GM23338 (cell line): ENCODE data around the gene PTS. TPM values are rescaled to one million over a fixed set of nuclear protein-coding genes. Genes with fewer than 3 reads are reported as not detected.

ENCODE experiments used
- ATAC-seq: fragments of 200-7000 bp; cut with Tn5 transposase; 3 replicates; pipeline ENCODE4 v1.9.1; 2020
- DNase-seq: peaks from one replicate; pipeline ENCODE4 v3.0.0-alpha.2; 2015; ENCODE audit warnings: low spot score
- H2AFZ ChIP-seq: fragments of 200-600 bp; sonication (generic); 2 replicates; pipeline ENCODE4 v1.8.0; 2016; ENCODE audit warnings: antibody characterized with exemption, mild to moderate bottlenecking, moderate library complexity
- H3F3A ChIP-seq: fragments of 200-600 bp; sonication (generic); replicated peaks from 2 replicates; pipeline ENCODE4 v1.8.0; 2017; ENCODE audit warnings: antibody characterized with exemption, mixed run types, low read depth
- H3K27ac ChIP-seq: fragments of 200-600 bp; sonication (generic); 2 replicates; pipeline ENCODE4 v1.6.1; 2016; ENCODE audit warnings: low read depth
- H3K27me3 ChIP-seq: fragments of 200-600 bp; sonication (generic); 2 replicates; pipeline ENCODE4 v1.8.0; 2016; ENCODE audit warnings: mild to moderate bottlenecking, mixed run types, moderate library complexity; ENCODE audit not compliant: insufficient read depth
- H3K36me3 ChIP-seq: fragments of 200-600 bp; sonication (generic); 2 replicates; pipeline ENCODE4 v1.8.0; 2016; ENCODE audit warnings: mild to moderate bottlenecking; ENCODE audit not compliant: insufficient read depth
- H3K4me1 ChIP-seq: fragments of 200-600 bp; sonication (generic); 2 replicates; pipeline ENCODE4 v1.8.0; 2016; ENCODE audit warnings: mild to moderate bottlenecking, moderate library complexity; ENCODE audit not compliant: insufficient read depth
- H3K4me2 ChIP-seq: fragments of 200-600 bp; sonication (generic); 2 replicates; pipeline ENCODE4 v1.7.1; 2017; ENCODE audit warnings: mixed run types
- H3K4me3 ChIP-seq: fragments of 200-600 bp; sonication (generic); 2 replicates; pipeline ENCODE4 v1.6.1; 2016; ENCODE audit warnings: mixed run types
- H3K79me2 ChIP-seq: fragments of 200-600 bp; sonication (generic); replicated peaks from 2 replicates; pipeline ENCODE4 v1.8.0; 2017; ENCODE audit warnings: mild to moderate bottlenecking; ENCODE audit not compliant: insufficient read depth
- H3K9me2 ChIP-seq: fragments of 200-600 bp; sonication (generic); 2 replicates; pipeline ENCODE4 v1.8.0; 2017; ENCODE audit not compliant: insufficient read depth
- H4K20me1 ChIP-seq: fragments of 200-600 bp; sonication (generic); replicated peaks from 2 replicates; pipeline ENCODE4 v1.8.0; 2017; ENCODE audit warnings: mild to moderate bottlenecking; ENCODE audit not compliant: insufficient read depth
- H3K27ac Mint-ChIP-seq: 2 replicates; pipeline ENCODE4 v1.8.0; 2020; ENCODE audit warnings: inconsistent platforms, mild to moderate bottlenecking, moderate library complexity, mixed read lengths
- H3K27me3 Mint-ChIP-seq: 3 replicates; pipeline ENCODE4 v1.8.0; 2022; ENCODE audit warnings: low read depth, mild to moderate bottlenecking, moderate library complexity, mixed read lengths, inconsistent platforms; ENCODE audit not compliant: insufficient read depth, poor library complexity
- H3K36me3 Mint-ChIP-seq: 3 replicates; pipeline ENCODE4 v1.8.0; 2021; ENCODE audit warnings: low read depth, mild to moderate bottlenecking, inconsistent platforms, moderate library complexity, mixed read lengths
- H3K4me1 Mint-ChIP-seq: 3 replicates; pipeline ENCODE4 v1.8.0; 2020; ENCODE audit warnings: mild to moderate bottlenecking, inconsistent platforms, mixed read lengths
- H3K4me3 Mint-ChIP-seq: 3 replicates; pipeline ENCODE4 v1.8.0; 2021; ENCODE audit warnings: moderate library complexity, mild to moderate bottlenecking, inconsistent platforms, mixed read lengths
- H3K9me3 Mint-ChIP-seq: 3 replicates; pipeline ENCODE4 v1.8.0; 2020; ENCODE audit warnings: moderate library complexity, mild to moderate bottlenecking, inconsistent platforms, mixed read lengths
- EZH2 ChIP-seq: fragments of 200-600 bp; sonication (generic); IDR thresholded peaks from one replicate; pipeline ENCODE4 v1.8.0; 2017; ENCODE audit warnings: antibody characterized with exemption, mild to moderate bottlenecking, low read depth; ENCODE audit not compliant: unreplicated experiment
- EZH2phosphoT487 ChIP-seq: fragments of 200-600 bp; sonication (generic); IDR thresholded peaks from one replicate; pipeline ENCODE4 v1.8.1; 2018; ENCODE audit warnings: antibody characterized with exemption; ENCODE audit not compliant: unreplicated experiment
- JUNB ChIP-seq: IDR thresholded peaks from one replicate; pipeline ENCODE4 v1.6.1; 2016; ENCODE audit warnings: antibody characterized with exemption; ENCODE audit not compliant: unreplicated experiment
- POLR2AphosphoS5 ChIP-seq: IDR thresholded peaks from 2 replicates; pipeline ENCODE4 v1.6.1; 2016; ENCODE audit warnings: antibody characterized with exemption, low read depth
- STAT1 ChIP-seq: IDR thresholded peaks from one replicate; pipeline ENCODE4 v1.6.1; 2016; ENCODE audit warnings: antibody characterized with exemption; ENCODE audit not compliant: unreplicated experiment
- ZNF114 ChIP-seq: fragments of 250-450 bp; sonication (Bioruptor Pico); IDR thresholded peaks from 2 replicates; pipeline ENCODE4 v1.5.0; 2020; ENCODE audit warnings: mild to moderate bottlenecking, moderate library complexity
- ZNF331 ChIP-seq: fragments of 250-450 bp; sonication (Bioruptor Pico); IDR thresholded peaks from 2 replicates; pipeline ENCODE4 v1.5.0; 2020; ENCODE audit warnings: low read depth, mild to moderate bottlenecking, moderate library complexity
- ZNF462 ChIP-seq: fragments of 250-450 bp; sonication (Bioruptor Pico); IDR thresholded peaks from 2 replicates; pipeline ENCODE4 v1.5.0; 2020; ENCODE audit warnings: mild to moderate bottlenecking, moderate library complexity
- polyA plus RNA-seq: library from polyadenylated mRNA; unstranded; fragments of >200 nt; fragmentation: Nextera tagmentation; extraction: Ambion mirVana; gene quantifications from 2 replicates; pipeline ENCODE4 v1.2.1, GENCODE V29; 2016
- total RNA-seq: library from RNA; depleted of rRNA; stranded (reverse); fragments of >200 nt; shearing (Covaris generic); gene quantifications from 2 replicates; pipeline ENCODE4 v1.2.3, GENCODE V29; 2014
- TF ChIP-seq, protein P1 (sequence below): IDR thresholded peaks from 2 replicates; pipeline ENCODE4 v1.6.1; 2016; ENCODE audit warnings: antibody characterized with exemption
- TF ChIP-seq, protein P2 (sequence below), 2 experiments: fragments of 200-600 bp in 1 of 2; sonication (generic) in 1 of 2; conservative IDR thresholded peaks; 2 replicates each; pipeline versions ENCODE4 v1.5.1 to v1.6.1; 2016 to 2017; ENCODE audit warnings: antibody characterized with exemption in 2 of 2, low read depth in 2 of 2, mild to moderate bottlenecking in 2 of 2, moderate library complexity in 1 of 2

PTS gene
- total and polyA plus RNA-seq, 2 experiments from 2014 or later: 19.9 to 85.5 TPM

DNA sequence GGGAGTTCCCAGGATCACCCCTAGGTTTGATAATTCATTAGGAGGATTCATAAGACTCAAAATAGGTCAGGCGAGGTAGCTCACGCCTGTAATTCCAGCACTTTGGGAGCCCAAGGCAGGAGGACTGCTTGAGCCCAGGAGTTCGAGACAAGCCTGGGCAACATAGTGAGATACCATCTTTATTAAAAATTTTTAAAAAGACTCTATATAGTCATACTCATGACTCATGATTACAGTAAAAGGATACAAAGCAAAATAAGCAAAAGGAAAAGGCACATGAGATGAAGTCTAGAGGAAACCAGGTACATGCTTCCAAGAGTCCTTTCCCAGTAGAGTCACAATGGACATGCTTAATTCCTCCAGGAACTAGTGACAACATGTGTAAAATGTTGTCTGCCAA, 13.9 kb upstream of the PTS start:
- no peak overlapping the region for H3K4me3 ChIP-seq
- no peaks in the 10 kb centered on the region for H3K27me3 ChIP-seq
- DNase-seq (no peak), ATAC-seq (no peak)
- H3K9me2 ChIP-seq: no peaks in the 10 kb centered on the region
- H3K36me3 ChIP-seq: no peaks in the 10 kb centered on the region
- Mint-ChIP-seq H3K4me3 (no peak overlapping the region), H3K27ac (no peak overlapping the region), H3K27me3 (no peaks in the 10 kb centered on the region), H3K36me3 (no peaks in the 10 kb centered on the region), H3K9me3 (no peaks in the 10 kb centered on the region), H3K4me1 (no peaks in the 10 kb centered on the region)
- H4K20me1 ChIP-seq: no peaks in the 10 kb centered on the region
- H3K4me1 ChIP-seq: no peaks in the 10 kb centered on the region
- no peak overlapping the region for H2AFZ ChIP-seq
- no peak overlapping the region for H3K4me2 ChIP-seq
- H3K79me2 ChIP-seq: no peaks in the 10 kb centered on the region
- H3K27ac ChIP-seq: no peak overlapping the region
- TF ChIP-seq, protein P1, sequence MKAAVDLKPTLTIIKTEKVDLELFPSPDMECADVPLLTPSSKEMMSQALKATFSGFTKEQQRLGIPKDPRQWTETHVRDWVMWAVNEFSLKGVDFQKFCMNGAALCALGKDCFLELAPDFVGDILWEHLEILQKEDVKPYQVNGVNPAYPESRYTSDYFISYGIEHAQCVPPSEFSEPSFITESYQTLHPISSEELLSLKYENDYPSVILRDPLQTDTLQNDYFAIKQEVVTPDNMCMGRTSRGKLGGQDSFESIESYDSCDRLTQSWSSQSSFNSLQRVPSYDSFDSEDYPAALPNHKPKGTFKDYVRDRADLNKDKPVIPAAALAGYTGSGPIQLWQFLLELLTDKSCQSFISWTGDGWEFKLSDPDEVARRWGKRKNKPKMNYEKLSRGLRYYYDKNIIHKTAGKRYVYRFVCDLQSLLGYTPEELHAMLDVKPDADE: no peak
- TF ChIP-seq EZH2 (no peak), EZH2phosphoT487 (no peak), STAT1 (no peak), POLR2AphosphoS5 (no peak), ZNF331 (CRISPR knock-in tag) (no peak), ZNF114 (CRISPR knock-in tag) (no peak), JUNB (no peak), ZNF462 (CRISPR knock-in tag) (no peak)
- TF ChIP-seq, protein P2, sequence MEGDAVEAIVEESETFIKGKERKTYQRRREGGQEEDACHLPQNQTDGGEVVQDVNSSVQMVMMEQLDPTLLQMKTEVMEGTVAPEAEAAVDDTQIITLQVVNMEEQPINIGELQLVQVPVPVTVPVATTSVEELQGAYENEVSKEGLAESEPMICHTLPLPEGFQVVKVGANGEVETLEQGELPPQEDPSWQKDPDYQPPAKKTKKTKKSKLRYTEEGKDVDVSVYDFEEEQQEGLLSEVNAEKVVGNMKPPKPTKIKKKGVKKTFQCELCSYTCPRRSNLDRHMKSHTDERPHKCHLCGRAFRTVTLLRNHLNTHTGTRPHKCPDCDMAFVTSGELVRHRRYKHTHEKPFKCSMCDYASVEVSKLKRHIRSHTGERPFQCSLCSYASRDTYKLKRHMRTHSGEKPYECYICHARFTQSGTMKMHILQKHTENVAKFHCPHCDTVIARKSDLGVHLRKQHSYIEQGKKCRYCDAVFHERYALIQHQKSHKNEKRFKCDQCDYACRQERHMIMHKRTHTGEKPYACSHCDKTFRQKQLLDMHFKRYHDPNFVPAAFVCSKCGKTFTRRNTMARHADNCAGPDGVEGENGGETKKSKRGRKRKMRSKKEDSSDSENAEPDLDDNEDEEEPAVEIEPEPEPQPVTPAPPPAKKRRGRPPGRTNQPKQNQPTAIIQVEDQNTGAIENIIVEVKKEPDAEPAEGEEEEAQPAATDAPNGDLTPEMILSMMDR (conservative IDR thresholded peaks at IDR 0.05; ENCODE audit: low read depth in 2 of 2): no peak
- no peaks in the 10 kb centered on the region for H3F3A ChIP-seq
